ENCODE results near the gene KLHL12. TPM values are rescaled to one million over a fixed set of nuclear protein-coding genes. Genes with fewer than 3 reads are reported as not detected.
A peak's percentile ranks its signal among the peaks of the same experiment; 100 is the strongest.

KLHL12 gene
- total RNA-seq, 6 experiments from 2014 or later = 19.8 to 28.6 (median 23.5) TPM

DNA sequence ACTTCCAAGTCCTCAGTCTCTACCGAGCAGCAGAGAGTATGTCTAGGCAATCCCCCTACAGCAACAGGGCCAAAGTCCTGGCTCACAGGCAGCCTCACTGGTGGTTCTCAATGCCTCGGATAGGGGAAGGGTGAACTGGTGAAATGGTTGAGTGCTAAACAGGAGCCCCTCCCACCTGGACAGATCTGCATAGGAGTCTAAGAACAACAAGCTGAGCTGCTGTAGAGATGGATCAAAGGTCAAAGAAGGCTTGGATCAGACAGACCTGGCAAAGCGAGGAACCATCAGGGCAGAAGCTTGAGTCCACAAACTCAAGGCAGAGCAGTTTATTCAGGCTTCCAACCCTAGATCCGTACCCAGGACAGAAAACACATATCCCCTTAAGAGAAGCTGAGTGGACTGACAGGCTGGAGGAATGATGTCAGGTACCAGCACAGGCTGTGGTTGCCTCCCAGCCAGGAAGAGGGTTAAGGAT lies 69.9 kb downstream of the KLHL12 start:
- Mint-ChIP-seq H3K27me3 (ENCODE audit: insufficient read depth) (peaks cover 5% of the 10 kb centered on the region), H3K27ac (no peak overlapping the region), H3K4me1 (ENCODE audit: low read depth) (peaks cover 7% of the 10 kb centered on the region), H3K4me3 (no peak overlapping the region), H3K9me3 (no peaks in the 10 kb centered on the region), H3K36me3 (ENCODE audit: low read depth) (no peaks in the 10 kb centered on the region)
- DNase-seq = no peak
- TF ChIP-seq, protein P1, sequence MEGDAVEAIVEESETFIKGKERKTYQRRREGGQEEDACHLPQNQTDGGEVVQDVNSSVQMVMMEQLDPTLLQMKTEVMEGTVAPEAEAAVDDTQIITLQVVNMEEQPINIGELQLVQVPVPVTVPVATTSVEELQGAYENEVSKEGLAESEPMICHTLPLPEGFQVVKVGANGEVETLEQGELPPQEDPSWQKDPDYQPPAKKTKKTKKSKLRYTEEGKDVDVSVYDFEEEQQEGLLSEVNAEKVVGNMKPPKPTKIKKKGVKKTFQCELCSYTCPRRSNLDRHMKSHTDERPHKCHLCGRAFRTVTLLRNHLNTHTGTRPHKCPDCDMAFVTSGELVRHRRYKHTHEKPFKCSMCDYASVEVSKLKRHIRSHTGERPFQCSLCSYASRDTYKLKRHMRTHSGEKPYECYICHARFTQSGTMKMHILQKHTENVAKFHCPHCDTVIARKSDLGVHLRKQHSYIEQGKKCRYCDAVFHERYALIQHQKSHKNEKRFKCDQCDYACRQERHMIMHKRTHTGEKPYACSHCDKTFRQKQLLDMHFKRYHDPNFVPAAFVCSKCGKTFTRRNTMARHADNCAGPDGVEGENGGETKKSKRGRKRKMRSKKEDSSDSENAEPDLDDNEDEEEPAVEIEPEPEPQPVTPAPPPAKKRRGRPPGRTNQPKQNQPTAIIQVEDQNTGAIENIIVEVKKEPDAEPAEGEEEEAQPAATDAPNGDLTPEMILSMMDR (IDR thresholded peaks at IDR 0.05) = no peak

DNA sequence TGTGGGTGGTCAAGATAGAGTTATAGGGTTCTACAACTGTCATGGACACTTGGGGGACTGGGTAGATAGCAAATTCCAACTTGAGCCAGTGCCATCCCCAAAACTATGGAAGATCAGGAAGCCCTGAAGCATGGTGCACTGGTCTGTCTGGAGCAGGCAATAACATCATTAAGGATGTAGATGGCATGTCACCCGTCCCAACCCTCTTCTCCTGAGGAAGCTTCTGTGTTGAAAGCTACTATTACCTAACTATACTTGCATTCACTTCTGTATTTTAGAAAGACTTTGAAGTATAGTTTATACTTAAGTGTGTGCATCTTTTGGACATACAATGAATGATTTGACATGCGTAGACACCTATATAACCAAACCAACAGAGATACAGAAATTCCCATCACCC lies 71.0 kb downstream of the KLHL12 start:
- peaks cover 5% of the 10 kb centered on the region for H3K27me3 Mint-ChIP-seq (ENCODE audit: insufficient read depth)
- no peak overlapping the region for H3K4me3 Mint-ChIP-seq
- no peaks in the 10 kb centered on the region for H3K9me3 Mint-ChIP-seq
- H3K27ac Mint-ChIP-seq = no peak overlapping the region
- DNase-seq = no peak
- H3K4me1 Mint-ChIP-seq (ENCODE audit: low read depth) = no peaks in the 10 kb centered on the region
- H3K36me3 Mint-ChIP-seq (ENCODE audit: low read depth) = no peaks in the 10 kb centered on the region
- TF ChIP-seq, protein P1 (IDR thresholded peaks at IDR 0.05) = no peak

DNA sequence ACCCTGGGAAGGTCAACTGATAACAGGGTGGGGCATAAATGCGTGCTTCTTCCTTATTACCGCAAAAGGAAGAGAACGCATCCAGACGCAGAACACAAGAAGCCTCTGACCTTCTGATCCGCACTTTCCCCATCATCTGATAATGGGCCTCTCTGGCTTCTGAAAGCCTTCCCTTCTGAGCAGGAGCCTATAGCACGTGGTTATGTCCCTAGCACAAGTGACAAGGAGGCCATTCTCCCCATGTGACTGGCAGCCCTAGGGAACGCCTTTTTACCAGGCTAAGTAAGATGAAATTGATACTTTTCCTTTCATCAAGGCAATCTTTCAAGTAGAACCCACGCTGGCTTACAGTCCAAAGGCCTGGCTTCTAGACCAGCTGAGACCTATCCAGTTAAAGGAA lies 72.2 kb downstream of the KLHL12 start:
- no peak for DNase-seq
- Mint-ChIP-seq H3K9me3 (no peaks in the 10 kb centered on the region), H3K27ac (no peak overlapping the region), H3K27me3 (ENCODE audit: insufficient read depth) (peaks cover 5% of the 10 kb centered on the region), H3K36me3 (ENCODE audit: low read depth) (no peaks in the 10 kb centered on the region), H3K4me3 (no peak overlapping the region), H3K4me1 (ENCODE audit: low read depth) (no peaks in the 10 kb centered on the region)
- TF ChIP-seq, protein P1 (IDR thresholded peaks at IDR 0.05) = no peak

DNA sequence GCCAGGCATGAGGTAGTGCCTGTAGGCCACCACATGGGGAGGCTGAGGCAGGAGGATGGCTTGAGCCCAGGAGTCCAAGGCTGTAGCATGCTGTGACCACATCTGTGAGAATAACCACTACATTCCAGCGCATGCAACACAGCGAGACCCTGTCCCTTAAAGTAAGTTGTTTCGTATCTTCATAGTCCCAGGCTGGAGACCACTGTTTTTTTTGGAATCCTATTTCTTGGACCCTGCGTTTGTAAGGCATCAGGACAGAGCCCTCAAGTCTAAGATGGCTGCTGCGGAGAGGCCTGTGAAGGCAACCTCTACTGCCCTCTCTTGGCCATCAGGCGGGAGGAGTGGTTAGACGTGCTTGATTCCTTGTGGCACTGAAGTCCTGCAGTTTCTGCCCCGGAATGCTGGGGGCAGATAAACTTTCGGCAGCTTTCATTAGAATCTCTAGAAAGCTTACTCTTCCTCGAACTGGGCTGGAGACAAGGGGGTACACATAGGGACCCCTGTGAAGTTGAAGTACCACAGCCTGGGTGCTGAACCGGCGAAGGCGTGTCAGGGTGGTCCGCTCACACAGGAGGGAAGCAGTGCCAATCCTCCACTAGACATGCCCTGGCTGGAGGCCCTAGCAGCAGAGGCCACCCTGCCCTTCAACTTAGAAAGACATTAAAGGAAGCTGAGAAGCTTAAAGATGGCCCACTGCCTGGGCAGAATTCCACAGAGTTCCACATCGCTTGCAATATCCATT lies 74.7 kb downstream of the KLHL12 start:
- H3K9me3 Mint-ChIP-seq = no peaks in the 10 kb centered on the region
- H3K4me1 Mint-ChIP-seq (ENCODE audit: low read depth) = no peaks in the 10 kb centered on the region
- H3K4me3 Mint-ChIP-seq = no peak overlapping the region
- DNase-seq = peak; percentile 52
- peaks cover 5% of the 10 kb centered on the region for H3K27me3 Mint-ChIP-seq (ENCODE audit: insufficient read depth)
- H3K36me3 Mint-ChIP-seq (ENCODE audit: low read depth) = no peaks in the 10 kb centered on the region
- no peak overlapping the region for H3K27ac Mint-ChIP-seq
- TF ChIP-seq, protein P1 (IDR thresholded peaks at IDR 0.05) = peak; percentile 73

DNA sequence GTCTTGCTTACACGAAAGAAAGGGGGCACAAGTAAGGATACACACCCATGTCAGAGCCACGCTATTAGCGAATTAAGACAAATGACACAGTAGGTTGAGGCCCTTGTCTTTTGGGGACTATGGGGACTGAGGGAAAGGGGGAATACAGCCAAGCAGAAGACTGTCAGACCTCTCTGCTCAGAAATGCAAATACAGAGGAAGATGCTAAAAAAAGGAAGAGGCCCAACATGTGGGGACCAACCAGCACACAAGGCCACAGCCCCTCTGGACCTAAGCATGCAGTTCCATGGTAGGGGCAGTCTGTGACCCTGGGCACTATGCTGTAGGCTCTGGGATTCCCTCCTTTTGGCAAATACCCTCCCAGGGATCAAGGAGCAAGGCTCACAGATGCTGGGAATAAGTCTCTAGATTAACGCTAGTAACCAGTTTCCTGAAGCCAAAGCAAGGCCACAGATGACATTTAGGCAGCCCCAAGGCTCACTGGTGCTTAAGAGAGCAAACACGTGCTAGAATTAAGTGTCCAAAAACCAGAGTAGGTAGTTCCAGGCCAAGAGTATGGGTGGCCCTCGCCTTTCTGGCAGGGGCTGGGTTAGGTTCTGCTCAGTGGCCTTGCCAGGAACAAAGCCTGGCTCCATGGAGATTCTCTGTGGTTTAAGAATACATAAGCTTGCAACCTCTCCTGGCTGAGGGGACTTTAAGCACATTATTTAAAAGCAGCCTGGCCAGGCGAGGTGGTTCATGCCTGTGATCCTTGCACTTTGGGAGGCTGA lies 76.3 kb downstream of the KLHL12 start:
- no peaks in the 10 kb centered on the region for H3K36me3 Mint-ChIP-seq (ENCODE audit: low read depth)
- no peak overlapping the region for H3K4me3 Mint-ChIP-seq
- H3K9me3 Mint-ChIP-seq = no peaks in the 10 kb centered on the region
- peaks cover 2% of the 10 kb centered on the region for H3K4me1 Mint-ChIP-seq (ENCODE audit: low read depth)
- peaks cover 6% of the 10 kb centered on the region for H3K27me3 Mint-ChIP-seq (ENCODE audit: insufficient read depth)
- TF ChIP-seq, protein P1 (IDR thresholded peaks at IDR 0.05) = no peak
- H3K27ac Mint-ChIP-seq = no peak overlapping the region
- DNase-seq = no peak
